GM20000 (cell line): ENCODE measurements around the gene ARRDC2.
"Not testable (repeated sequence)": the region's sequence is repeated elsewhere in the genome, so short reads cannot be mapped to it uniquely, and the experiment has no call there.

ENCODE experiments used
- DNase-seq: peaks from one replicate; pipeline ENCODE4 v3.0.0; 2012; ENCODE audit warnings: low spot score
- TF ChIP-seq, protein P1 (sequence below): IDR thresholded peaks from 2 replicates; pipeline ENCODE4 v1.5.1; 2012; ENCODE audit warnings: mild to moderate bottlenecking, control low read depth; ENCODE audit errors: extremely low read depth, missing control alignments

ARRDC2 gene

DNA sequence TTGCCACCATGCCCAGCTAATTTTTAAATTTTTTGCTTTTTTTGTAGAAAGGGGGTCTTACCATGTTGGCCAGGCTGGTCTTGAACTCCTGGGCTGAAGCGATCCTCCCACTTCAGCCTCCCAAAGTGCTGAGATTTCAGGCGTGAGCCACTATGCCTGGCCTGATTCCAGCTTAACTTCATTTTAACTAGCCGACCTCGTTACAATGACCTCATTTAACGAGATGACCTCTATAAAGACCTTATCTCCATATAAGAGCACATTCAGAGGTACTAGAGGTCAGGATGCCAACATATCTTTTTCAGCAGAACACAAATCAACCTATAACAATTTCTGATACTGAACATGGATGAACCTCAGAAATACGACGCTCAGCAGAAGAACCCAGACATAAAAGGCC, 30.5 kb upstream of the ARRDC2 start:
- TF ChIP-seq, protein P1, sequence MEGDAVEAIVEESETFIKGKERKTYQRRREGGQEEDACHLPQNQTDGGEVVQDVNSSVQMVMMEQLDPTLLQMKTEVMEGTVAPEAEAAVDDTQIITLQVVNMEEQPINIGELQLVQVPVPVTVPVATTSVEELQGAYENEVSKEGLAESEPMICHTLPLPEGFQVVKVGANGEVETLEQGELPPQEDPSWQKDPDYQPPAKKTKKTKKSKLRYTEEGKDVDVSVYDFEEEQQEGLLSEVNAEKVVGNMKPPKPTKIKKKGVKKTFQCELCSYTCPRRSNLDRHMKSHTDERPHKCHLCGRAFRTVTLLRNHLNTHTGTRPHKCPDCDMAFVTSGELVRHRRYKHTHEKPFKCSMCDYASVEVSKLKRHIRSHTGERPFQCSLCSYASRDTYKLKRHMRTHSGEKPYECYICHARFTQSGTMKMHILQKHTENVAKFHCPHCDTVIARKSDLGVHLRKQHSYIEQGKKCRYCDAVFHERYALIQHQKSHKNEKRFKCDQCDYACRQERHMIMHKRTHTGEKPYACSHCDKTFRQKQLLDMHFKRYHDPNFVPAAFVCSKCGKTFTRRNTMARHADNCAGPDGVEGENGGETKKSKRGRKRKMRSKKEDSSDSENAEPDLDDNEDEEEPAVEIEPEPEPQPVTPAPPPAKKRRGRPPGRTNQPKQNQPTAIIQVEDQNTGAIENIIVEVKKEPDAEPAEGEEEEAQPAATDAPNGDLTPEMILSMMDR, result no peak
- DNase-seq, result no peak

DNA sequence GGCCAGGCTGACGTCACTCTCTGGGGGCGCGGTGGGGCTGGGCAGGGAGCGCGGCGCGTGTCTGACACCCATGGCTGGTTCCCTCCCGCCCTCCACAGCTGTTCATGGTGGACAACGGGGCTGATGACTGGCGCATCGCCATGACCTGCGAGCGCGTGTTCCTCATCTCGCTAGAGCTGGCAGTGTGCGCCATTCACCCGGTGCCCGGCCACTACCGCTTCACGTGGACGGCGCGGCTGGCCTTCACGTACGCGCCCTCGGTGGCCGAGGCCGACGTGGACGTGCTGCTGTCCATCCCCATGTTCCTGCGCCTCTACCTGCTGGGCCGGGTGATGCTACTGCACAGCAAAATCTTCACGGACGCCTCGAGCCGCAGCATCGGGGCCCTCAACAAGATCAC, 26.4 kb upstream of the ARRDC2 start:
- DNase-seq, result no peak
- TF ChIP-seq, protein P1, result no peak

DNA sequence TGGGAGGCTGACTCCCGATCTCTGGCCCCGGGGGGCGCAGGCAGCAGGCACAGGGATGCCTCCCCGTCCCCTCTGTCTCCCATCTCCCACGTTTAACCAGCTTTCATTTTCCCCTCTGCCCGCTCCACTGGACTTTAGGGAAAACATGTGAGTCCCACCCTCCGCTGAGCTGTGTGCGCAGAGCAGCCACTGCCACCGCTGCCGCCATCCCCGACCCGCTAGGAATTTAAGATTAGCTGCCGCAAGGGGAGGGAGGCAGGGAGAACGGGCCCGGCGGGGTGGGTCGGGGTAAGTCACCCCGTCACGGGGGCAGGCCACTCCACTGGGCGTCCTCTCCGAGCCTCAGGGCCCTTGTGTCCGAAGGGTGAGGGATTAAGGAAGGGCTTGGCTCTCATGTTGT, 25.5 kb upstream of the ARRDC2 start:
- TF ChIP-seq, protein P1, result no peak

DNA sequence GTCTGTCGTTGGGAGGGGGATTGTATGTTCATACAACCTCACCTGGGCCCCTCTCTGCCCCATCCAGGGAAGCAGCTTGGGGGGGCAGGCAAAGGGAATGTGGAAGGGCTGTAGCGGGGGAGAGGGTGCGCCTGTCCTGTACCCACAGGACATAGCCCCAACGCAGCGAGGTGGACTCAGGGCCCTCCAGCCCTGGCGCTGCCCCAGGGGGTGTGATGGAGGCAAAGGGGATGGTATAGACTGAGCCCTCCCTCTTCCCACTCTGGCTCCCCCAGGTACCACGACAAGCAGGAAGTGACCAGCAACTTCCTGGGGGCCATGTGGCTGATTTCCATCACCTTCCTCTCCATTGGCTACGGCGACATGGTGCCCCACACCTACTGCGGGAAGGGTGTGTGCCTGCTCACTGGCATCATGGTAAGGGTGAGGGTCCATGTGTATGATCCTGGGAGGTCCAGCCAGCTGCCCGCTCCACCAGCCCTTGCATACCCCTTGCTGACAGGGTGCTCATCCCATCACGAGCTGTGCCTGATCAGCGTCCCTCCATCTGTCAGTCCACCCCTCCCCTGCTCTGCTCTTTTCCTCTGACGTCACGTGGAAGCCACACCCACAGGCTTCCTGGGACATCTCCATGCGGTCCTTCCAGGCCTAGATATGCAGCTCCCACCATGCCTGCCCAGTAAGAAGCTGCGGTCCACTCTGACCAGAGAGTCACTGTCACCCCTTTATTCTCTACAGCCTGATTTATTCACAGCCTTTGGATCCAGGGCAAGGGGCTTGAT, 22.7 kb upstream of the ARRDC2 start:
- DNase-seq, result no peak
- TF ChIP-seq, protein P1, result no peak

More for the DNA sequence above, 25.5 kb upstream of the ARRDC2 start:
- no peak for DNase-seq

DNA sequence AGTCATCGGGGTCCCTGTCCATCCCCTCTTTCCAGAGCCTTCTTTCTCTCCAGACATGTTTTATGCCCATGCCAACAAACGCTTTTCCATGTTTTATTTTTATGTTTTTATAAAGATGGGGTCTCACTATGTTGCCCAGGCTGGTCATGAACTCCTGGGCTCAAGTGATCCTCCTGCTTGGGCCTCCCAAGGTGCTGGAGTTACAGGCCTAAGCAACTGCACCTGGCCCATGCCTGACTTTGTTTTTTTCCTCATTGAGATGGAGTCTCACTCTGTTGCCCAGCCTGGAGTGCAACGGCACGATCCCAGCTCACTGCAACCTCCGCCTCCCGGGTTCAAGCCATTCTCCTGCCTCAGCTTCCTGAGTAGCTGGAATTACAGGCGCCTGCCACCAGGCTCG, 21.4 kb upstream of the ARRDC2 start:
- DNase-seq, result not testable (repeated sequence)

DNA sequence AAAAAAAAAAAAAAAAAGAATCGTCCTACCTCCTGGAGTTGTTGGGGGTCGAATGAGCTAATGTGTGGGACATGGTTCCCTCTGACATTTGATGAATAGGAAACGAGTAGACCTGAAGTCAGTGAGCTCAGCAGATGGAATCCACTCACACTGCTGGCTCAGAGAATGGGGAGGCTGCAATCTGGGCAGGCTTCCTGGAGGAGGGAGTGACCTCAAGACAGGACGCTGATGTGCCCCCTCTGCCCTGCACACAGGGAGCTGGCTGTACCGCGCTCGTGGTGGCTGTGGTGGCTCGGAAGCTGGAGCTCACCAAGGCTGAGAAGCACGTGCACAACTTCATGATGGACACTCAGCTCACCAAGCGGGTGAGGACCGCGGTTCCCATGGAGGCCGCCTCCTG, 19.8 kb upstream of the ARRDC2 start:
- TF ChIP-seq, protein P1, result no peak
- DNase-seq, result no peak

DNA sequence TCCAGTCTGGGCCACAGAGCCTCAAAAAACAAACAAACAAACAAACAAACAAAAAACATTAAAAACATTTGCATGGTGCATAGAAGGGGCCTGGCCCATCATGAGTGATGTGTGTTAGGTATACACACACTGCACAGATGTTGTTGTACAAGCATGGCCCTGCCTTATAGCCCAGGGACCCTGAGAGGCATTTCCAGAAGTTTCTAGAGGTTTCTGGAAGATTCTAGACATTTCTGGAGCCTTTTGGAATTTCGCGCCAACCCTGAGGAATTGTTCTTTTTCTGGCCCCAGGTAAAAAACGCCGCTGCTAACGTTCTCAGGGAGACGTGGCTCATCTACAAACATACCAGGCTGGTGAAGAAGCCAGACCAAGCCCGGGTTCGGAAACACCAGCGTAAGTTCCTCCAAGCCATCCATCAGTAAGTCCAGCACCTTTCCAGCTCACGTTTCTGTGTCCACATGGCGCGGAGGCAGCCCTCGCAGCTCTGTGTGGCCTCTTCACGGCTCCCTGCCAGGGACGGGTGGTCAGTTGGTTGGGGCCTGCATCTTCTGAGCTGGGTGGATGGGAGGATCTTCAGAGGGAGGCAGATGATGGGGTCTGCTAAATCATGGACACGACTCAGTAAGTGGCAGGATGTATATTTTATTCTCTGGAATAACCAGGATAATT, 18.4 kb upstream of the ARRDC2 start:
- DNase-seq, result no peak
- TF ChIP-seq, protein P1, result no peak
